H9 (cell line): ENCODE measurements around the gene SLC7A1. TPM values are rescaled to one million over a fixed set of nuclear protein-coding genes. Genes with fewer than 3 reads are reported as not detected.
A peak's percentile ranks its signal among the peaks of the same experiment; 100 is the strongest.

ENCODE experiments used
- DNase-seq: peaks from one replicate; pipeline ENCODE4 v3.0.0-alpha.2; 2017
- H2AFZ ChIP-seq: one replicate; pipeline ENCODE4 v1.6.1; 2013; ENCODE audit warnings: mild to moderate bottlenecking, low read length, control low read depth, moderate library complexity
- H2AK5ac ChIP-seq: 2 replicates; pipeline ENCODE4 v1.6.1; 2013; ENCODE audit warnings: low read length, control low read depth, mixed read lengths; ENCODE audit not compliant: insufficient read length
- H2BK120ac ChIP-seq: one replicate; pipeline ENCODE4 v1.6.1; 2013; ENCODE audit warnings: low read depth, mild to moderate bottlenecking, low read length, control low read depth, inconsistent platforms; ENCODE audit not compliant: poor library complexity, severe bottlenecking
- H2BK12ac ChIP-seq: 2 replicates; pipeline ENCODE4 v1.6.1; 2013; ENCODE audit warnings: low read length, control low read depth, mixed read lengths, low read depth; ENCODE audit not compliant: insufficient read length
- H2BK15ac ChIP-seq: 2 replicates; pipeline ENCODE4 v1.6.1; 2013; ENCODE audit warnings: low read depth, low read length, control low read depth
- H2BK20ac ChIP-seq: one replicate; pipeline ENCODE4 v1.6.1; 2013; ENCODE audit warnings: low read depth, mild to moderate bottlenecking, low read length, control low read depth, inconsistent platforms; ENCODE audit not compliant: poor library complexity, severe bottlenecking
- H2BK5ac ChIP-seq: 2 replicates; pipeline ENCODE4 v1.6.1; 2013; ENCODE audit warnings: low read length, control low read depth, mixed read lengths; ENCODE audit not compliant: insufficient read length
- H3K14ac ChIP-seq: 2 replicates; pipeline ENCODE4 v1.6.1; 2013; ENCODE audit warnings: low read length, control low read depth; ENCODE audit not compliant: insufficient read depth
- H3K18ac ChIP-seq: 2 replicates; pipeline ENCODE4 v1.6.1; 2013; ENCODE audit warnings: low read depth, mild to moderate bottlenecking, mixed read lengths, low read length, control low read depth; ENCODE audit not compliant: insufficient read length
- H3K23ac ChIP-seq: 2 replicates; pipeline ENCODE4 v1.6.1; 2013; ENCODE audit warnings: low read length, control low read depth, mixed read lengths, low read depth; ENCODE audit not compliant: insufficient read length
- H3K23me2 ChIP-seq: 2 replicates; pipeline ENCODE4 v1.6.1; 2013; ENCODE audit warnings: low read depth, mild to moderate bottlenecking, mixed read lengths, low read length, control low read depth; ENCODE audit not compliant: insufficient read length, poor library complexity, severe bottlenecking
- H3K27ac ChIP-seq: 2 replicates; pipeline ENCODE4 v1.5.1; 2013; ENCODE audit warnings: low read length, control low read depth, mixed read lengths, low read depth; ENCODE audit not compliant: insufficient read length
- H3K27me3 ChIP-seq: 2 replicates; pipeline ENCODE4 v1.6.1; 2013; ENCODE audit warnings: low read length, control low read depth, inconsistent platforms; ENCODE audit not compliant: insufficient read depth
- H3K4ac ChIP-seq: 2 replicates; pipeline ENCODE4 v1.6.1; 2013; ENCODE audit warnings: low read depth, mild to moderate bottlenecking, control low read depth, inconsistent platforms, low read length, moderate library complexity
- H3K4me1 ChIP-seq: 2 replicates; pipeline ENCODE4 v1.6.1; 2013; ENCODE audit warnings: low read length, control low read depth, inconsistent platforms; ENCODE audit not compliant: insufficient read depth
- H3K4me2 ChIP-seq: 2 replicates; pipeline ENCODE4 v1.6.1; 2013; ENCODE audit warnings: low read length, control low read depth, mixed read lengths; ENCODE audit not compliant: insufficient read length, insufficient read depth
- H3K56ac ChIP-seq: 2 replicates; pipeline ENCODE4 v1.6.1; 2013; ENCODE audit warnings: low read depth, mild to moderate bottlenecking, mixed read lengths, low read length, control low read depth; ENCODE audit not compliant: insufficient read length
- H3K79me1 ChIP-seq: 2 replicates; pipeline ENCODE4 v1.6.1; 2013; ENCODE audit warnings: low read depth, mild to moderate bottlenecking, moderate library complexity, low read length, control low read depth, inconsistent platforms; ENCODE audit not compliant: insufficient read depth, poor library complexity, severe bottlenecking
- H3K79me2 ChIP-seq: 2 replicates; pipeline ENCODE4 v1.6.1; 2013; ENCODE audit warnings: low read length, control low read depth, inconsistent platforms; ENCODE audit not compliant: insufficient read depth
- H3K9ac ChIP-seq: 2 replicates; pipeline ENCODE4 v1.6.1; 2013; ENCODE audit warnings: low read length, control low read depth, mixed read lengths; ENCODE audit not compliant: insufficient read length; ENCODE audit errors: extremely low read depth
- H3K9me3 ChIP-seq: one replicate; pipeline ENCODE4 v1.6.1; 2013; ENCODE audit warnings: low read depth, low read length, inconsistent platforms; ENCODE audit not compliant: control insufficient read depth
- H3T11ph ChIP-seq: one replicate; pipeline ENCODE4 v1.6.1; 2013; ENCODE audit warnings: mild to moderate bottlenecking, low read length, control low read depth, inconsistent platforms
- H4K20me1 ChIP-seq: one replicate; pipeline ENCODE4 v1.6.1; 2013; ENCODE audit not compliant: control insufficient read depth, insufficient read length, insufficient read depth
- H4K5ac ChIP-seq: 2 replicates; pipeline ENCODE4 v1.6.1; 2013; ENCODE audit warnings: low read depth, mild to moderate bottlenecking, mixed read lengths, low read length, control low read depth; ENCODE audit not compliant: insufficient read length
- H4K8ac ChIP-seq: replicated peaks from 2 replicates; pipeline ENCODE4 v1.6.1; 2013; ENCODE audit warnings: low read length, control low read depth, mixed read lengths, low read depth; ENCODE audit not compliant: insufficient read length
- H4K91ac ChIP-seq: 2 replicates; pipeline ENCODE4 v1.6.1; 2013; ENCODE audit warnings: low read depth, mild to moderate bottlenecking, moderate library complexity, mixed read lengths, low read length, control low read depth; ENCODE audit not compliant: insufficient read length
- H3K27ac Mint-ChIP-seq, 3 experiments: 2 replicates in 2 of 3; 3 replicates in 1 of 3; pipeline ENCODE4 v1.8.0; 2020 to 2021; ENCODE audit warnings: mixed read lengths in 3 of 3, mild to moderate bottlenecking in 1 of 3, moderate library complexity in 1 of 3
- H3K27me3 Mint-ChIP-seq: 2 replicates; pipeline ENCODE4 v1.8.0; 2021; ENCODE audit warnings: low read depth, mild to moderate bottlenecking, moderate library complexity, mixed read lengths
- H3K36me3 Mint-ChIP-seq, 3 experiments: 2 replicates in 2 of 3; 3 replicates in 1 of 3; pipeline ENCODE4 v1.8.0; 2020 to 2021; ENCODE audit warnings: low read depth in 3 of 3, mixed read lengths in 3 of 3; ENCODE audit not compliant: insufficient read depth in 1 of 3
- H3K4me1 Mint-ChIP-seq, 2 experiments: 2 replicates each; pipeline ENCODE4 v1.8.0; 2020; ENCODE audit warnings: mixed read lengths in 2 of 2
- H3K4me3 Mint-ChIP-seq, 2 experiments: 2 replicates in 1 of 2; 3 replicates in 1 of 2; pipeline ENCODE4 v1.8.0; 2020 to 2021; ENCODE audit warnings: mild to moderate bottlenecking in 2 of 2, mixed read lengths in 2 of 2, moderate library complexity in 1 of 2
- H3K9me3 Mint-ChIP-seq, 2 experiments: 2 replicates in 1 of 2; 3 replicates in 1 of 2; pipeline ENCODE4 v1.8.0; 2020; ENCODE audit warnings: mild to moderate bottlenecking in 2 of 2, mixed read lengths in 2 of 2, moderate library complexity in 1 of 2
- CTCF ChIP-seq: fragments of 200-600 bp; sonication (generic); conservative IDR thresholded peaks from 3 replicates; pipeline ENCODE4 v1.8.0; 2021; ENCODE audit warnings: antibody characterized with exemption, mild to moderate bottlenecking
- WGBS: extraction: QIAGEN DNeasy Blood & Tissue Kit; methylation state at CpG from one replicate; pipeline ENCODE4 v1.1.7; 2013; ENCODE audit warnings: missing lambda C conversion rate, low lambda C conversion rate, mixed read lengths; ENCODE audit not compliant: insufficient read length; ENCODE audit errors: extremely low coverage; 5-methylcytosine and 5-hydroxymethylcytosine counted together
- total RNA-seq: library from RNA; stranded (reverse); gene quantifications from 2 replicates; pipeline ENCODE4 v1.2.1, GENCODE V29; 2021

The SLC7A1 gene
- total RNA-seq, 1 experiment from 2014 or later: 109 TPM

DNA sequence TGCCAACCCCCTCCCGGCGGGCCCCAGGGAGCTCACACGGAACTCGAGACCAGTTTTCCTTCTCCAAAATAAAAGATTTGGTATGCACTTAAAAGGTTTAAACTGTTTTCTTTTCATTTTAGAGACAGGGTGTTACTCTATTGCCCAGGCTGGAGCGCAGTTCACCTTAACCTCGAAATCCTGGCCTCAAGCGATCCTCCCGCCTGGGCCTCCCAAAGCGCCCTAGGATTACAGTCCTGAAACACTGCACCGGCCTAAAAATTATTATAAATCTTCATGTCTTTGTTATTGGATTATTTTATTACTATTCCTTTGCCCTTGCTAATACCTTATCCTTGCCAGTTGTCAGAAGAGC, 553 bp upstream of the SLC7A1 start:
- peaks cover 4% of the 10 kb centered on the region; the same call in 1 of the 2 replicates for H3K27me3 ChIP-seq
- H3K9me3 Mint-ChIP-seq: no peaks in the 10 kb centered on the region
- no peak overlapping the region for H2AK5ac ChIP-seq
- H3K4ac ChIP-seq: no peak overlapping the region
- peaks cover 4% of the 10 kb centered on the region; the same call in 1 of the 2 replicates for H3K4me1 ChIP-seq
- no peak overlapping the region for H3K9ac ChIP-seq
- no peak overlapping the region for H2BK120ac ChIP-seq
- no CpG with 5 or more reads among the region's 10 CpGs for WGBS
- H3K27ac ChIP-seq: no peak overlapping the region
- H4K8ac ChIP-seq: no peak overlapping the region
- TF ChIP-seq CTCF: no peak
- H3T11ph ChIP-seq: no peak overlapping the region
- peaks cover 0 to 5% (median 4%) of the 10 kb centered on the region in 3 experiments; a peak in 6 of 7 replicates for H3K36me3 Mint-ChIP-seq
- no peak overlapping the region for H2BK12ac ChIP-seq
- H3K4me3 Mint-ChIP-seq: peak overlapping the region; percentile 54 to 82
- no peak overlapping the region for H2BK20ac ChIP-seq
- H3K79me2 ChIP-seq: peaks cover 31% of the 10 kb centered on the region
- H3K23me2 ChIP-seq: peaks cover 7% of the 10 kb centered on the region
- no peaks in the 10 kb centered on the region for H3K79me1 ChIP-seq
- no peak overlapping the region for H2BK15ac ChIP-seq
- no peak overlapping the region for H3K23ac ChIP-seq
- no peaks in the 10 kb centered on the region for H4K20me1 ChIP-seq
- H3K4me1 Mint-ChIP-seq: peaks cover 29 to 33% of the 10 kb centered on the region in 2 experiments
- H2AFZ ChIP-seq: no peak overlapping the region
- H3K56ac ChIP-seq: no peak overlapping the region
- H4K91ac ChIP-seq: no peak overlapping the region
- H2BK5ac ChIP-seq: no peak overlapping the region
- no peaks in the 10 kb centered on the region for H3K9me3 ChIP-seq
- H3K14ac ChIP-seq: no peak overlapping the region
- no peak overlapping the region for H4K5ac ChIP-seq
- peak overlapping the region in 1 of 3 experiments; percentile 94; a peak in 1 of 7 replicates for H3K27ac Mint-ChIP-seq
- peaks cover 15% of the 10 kb centered on the region for H3K27me3 Mint-ChIP-seq
- no peak overlapping the region for H3K18ac ChIP-seq
- peak overlapping the region; percentile 12 for H3K4me2 ChIP-seq
- no peak for DNase-seq
